WTC11 (cell line): Measurements from ENCODE around the gene EGFR.

ENCODE experiments used
- ATF1 ChIP-seq: sonication (generic); formaldehyde crosslinking; IDR thresholded peaks from 2 replicates; pipeline ENCODE4 v1.8.1; 2023; ENCODE audit warnings: mild to moderate bottlenecking, moderate library complexity, missing genetic modification reagents
- CTCF ChIP-seq: fragments of 200-600 bp; IDR thresholded peaks from 2 replicates; pipeline ENCODE4 v1.8.0; 2022; ENCODE audit warnings: antibody characterized with exemption
- FOXJ3 ChIP-seq: sonication (generic); formaldehyde crosslinking; IDR thresholded peaks from 2 replicates; pipeline ENCODE4 v1.9.0; 2021; ENCODE audit warnings: missing genetic modification reagents, mild to moderate bottlenecking, borderline replicate concordance
- FOXP1 ChIP-seq: sonication (generic); formaldehyde crosslinking; IDR thresholded peaks from 2 replicates; pipeline ENCODE4 v1.8.0; 2022; ENCODE audit warnings: missing genetic modification reagents, mild to moderate bottlenecking, moderate library complexity, borderline replicate concordance
- NFATC4 ChIP-seq: fragments of 250-450 bp; sonication (Bioruptor Pico); IDR thresholded peaks from 2 replicates; pipeline ENCODE4 v1.9.0; 2021; ENCODE audit warnings: mild to moderate bottlenecking
- ZNF232 ChIP-seq: sonication (generic); formaldehyde crosslinking; IDR thresholded peaks from 2 replicates; pipeline ENCODE4 v1.8.0; 2022; ENCODE audit warnings: mild to moderate bottlenecking, missing genetic modification reagents
- TF ChIP-seq, protein P1 (sequence below): sonication (generic); formaldehyde crosslinking; IDR thresholded peaks from 2 replicates; pipeline ENCODE4 v1.8.0; 2023; ENCODE audit warnings: missing genetic modification reagents, mild to moderate bottlenecking, borderline replicate concordance
- TF ChIP-seq, protein P2 (sequence below): sonication (generic); formaldehyde crosslinking; IDR thresholded peaks from 2 replicates; pipeline ENCODE4 v1.8.1; 2023; ENCODE audit warnings: mild to moderate bottlenecking, moderate library complexity, missing genetic modification reagents

GRCh38 chr7:55017841-55018240 is 976 bp upstream of the EGFR start:
- TF ChIP-seq CTCF (no peak), ATF1 (CRISPR knock-in tag) (no peak), FOXP1 (CRISPR knock-in tag) (no peak), NFATC4 (no peak), ZNF232 (no peak), FOXJ3 (CRISPR knock-in tag) (no peak)
- TF ChIP-seq, protein P1, sequence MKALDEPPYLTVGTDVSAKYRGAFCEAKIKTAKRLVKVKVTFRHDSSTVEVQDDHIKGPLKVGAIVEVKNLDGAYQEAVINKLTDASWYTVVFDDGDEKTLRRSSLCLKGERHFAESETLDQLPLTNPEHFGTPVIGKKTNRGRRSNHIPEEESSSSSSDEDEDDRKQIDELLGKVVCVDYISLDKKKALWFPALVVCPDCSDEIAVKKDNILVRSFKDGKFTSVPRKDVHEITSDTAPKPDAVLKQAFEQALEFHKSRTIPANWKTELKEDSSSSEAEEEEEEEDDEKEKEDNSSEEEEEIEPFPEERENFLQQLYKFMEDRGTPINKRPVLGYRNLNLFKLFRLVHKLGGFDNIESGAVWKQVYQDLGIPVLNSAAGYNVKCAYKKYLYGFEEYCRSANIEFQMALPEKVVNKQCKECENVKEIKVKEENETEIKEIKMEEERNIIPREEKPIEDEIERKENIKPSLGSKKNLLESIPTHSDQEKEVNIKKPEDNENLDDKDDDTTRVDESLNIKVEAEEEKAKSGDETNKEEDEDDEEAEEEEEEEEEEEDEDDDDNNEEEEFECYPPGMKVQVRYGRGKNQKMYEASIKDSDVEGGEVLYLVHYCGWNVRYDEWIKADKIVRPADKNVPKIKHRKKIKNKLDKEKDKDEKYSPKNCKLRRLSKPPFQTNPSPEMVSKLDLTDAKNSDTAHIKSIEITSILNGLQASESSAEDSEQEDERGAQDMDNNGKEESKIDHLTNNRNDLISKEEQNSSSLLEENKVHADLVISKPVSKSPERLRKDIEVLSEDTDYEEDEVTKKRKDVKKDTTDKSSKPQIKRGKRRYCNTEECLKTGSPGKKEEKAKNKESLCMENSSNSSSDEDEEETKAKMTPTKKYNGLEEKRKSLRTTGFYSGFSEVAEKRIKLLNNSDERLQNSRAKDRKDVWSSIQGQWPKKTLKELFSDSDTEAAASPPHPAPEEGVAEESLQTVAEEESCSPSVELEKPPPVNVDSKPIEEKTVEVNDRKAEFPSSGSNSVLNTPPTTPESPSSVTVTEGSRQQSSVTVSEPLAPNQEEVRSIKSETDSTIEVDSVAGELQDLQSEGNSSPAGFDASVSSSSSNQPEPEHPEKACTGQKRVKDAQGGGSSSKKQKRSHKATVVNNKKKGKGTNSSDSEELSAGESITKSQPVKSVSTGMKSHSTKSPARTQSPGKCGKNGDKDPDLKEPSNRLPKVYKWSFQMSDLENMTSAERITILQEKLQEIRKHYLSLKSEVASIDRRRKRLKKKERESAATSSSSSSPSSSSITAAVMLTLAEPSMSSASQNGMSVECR (CRISPR knock-in tag) = no peak
- TF ChIP-seq, protein P2, sequence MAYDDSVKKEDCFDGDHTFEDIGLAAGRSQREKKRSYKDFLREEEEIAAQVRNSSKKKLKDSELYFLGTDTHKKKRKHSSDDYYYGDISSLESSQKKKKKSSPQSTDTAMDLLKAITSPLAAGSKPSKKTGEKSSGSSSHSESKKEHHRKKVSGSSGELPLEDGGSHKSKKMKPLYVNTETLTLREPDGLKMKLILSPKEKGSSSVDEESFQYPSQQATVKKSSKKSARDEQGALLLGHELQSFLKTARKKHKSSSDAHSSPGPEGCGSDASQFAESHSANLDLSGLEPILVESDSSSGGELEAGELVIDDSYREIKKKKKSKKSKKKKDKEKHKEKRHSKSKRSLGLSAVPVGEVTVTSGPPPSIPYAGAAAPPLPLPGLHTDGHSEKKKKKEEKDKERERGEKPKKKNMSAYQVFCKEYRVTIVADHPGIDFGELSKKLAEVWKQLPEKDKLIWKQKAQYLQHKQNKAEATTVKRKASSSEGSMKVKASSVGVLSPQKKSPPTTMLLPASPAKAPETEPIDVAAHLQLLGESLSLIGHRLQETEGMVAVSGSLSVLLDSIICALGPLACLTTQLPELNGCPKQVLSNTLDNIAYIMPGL (CRISPR knock-in tag) = no peak
